K562 (cell line): ENCODE measurements around the gene TUSC1. TPM values are rescaled to one million over a fixed set of nuclear protein-coding genes. Genes with fewer than 3 reads are reported as not detected.

ENCODE experiments used
- CHD4 ChIP-seq: fragments of 200-600 bp; sonication (generic); IDR thresholded peaks from 3 replicates; pipeline ENCODE4 v1.6.1; 2012; ENCODE audit warnings: low read depth, mild to moderate bottlenecking, mixed read lengths, low read length, inconsistent platforms; ENCODE audit not compliant: insufficient read depth, insufficient replicate concordance, poor library complexity, severe bottlenecking
- ETS1 ChIP-seq: conservative IDR thresholded peaks from 2 replicates; pipeline ENCODE4 v1.6.1; 2011; ENCODE audit warnings: low read depth, mild to moderate bottlenecking, low read length; ENCODE audit not compliant: control insufficient read depth
- FOXK1 ChIP-seq: sonication (generic); formaldehyde crosslinking; IDR thresholded peaks from 2 replicates; pipeline ENCODE4 v1.8.0; 2022; ENCODE audit warnings: missing genetic modification reagents, mild to moderate bottlenecking, borderline replicate concordance
- HNRNPK ChIP-seq: fragments of 200-400 bp; formaldehyde crosslinking; IDR thresholded peaks from one replicate; pipeline ENCODE4 v1.6.1; 2018; ENCODE audit warnings: mild to moderate bottlenecking, low read depth, low read length; ENCODE audit not compliant: poor library complexity, severe bottlenecking
- MTF1 ChIP-seq: fragments of 250-450 bp; sonication (Bioruptor Pico); IDR thresholded peaks from 2 replicates; pipeline ENCODE4 v1.9.0; 2021; ENCODE audit warnings: moderate library complexity, mild to moderate bottlenecking, inconsistent platforms, borderline replicate concordance
- NRF1 ChIP-seq, 2 experiments: fragments of 450-650 bp; IDR thresholded peaks in 1 of 2; conservative IDR thresholded peaks in 1 of 2; 2 replicates each; pipeline ENCODE4 v1.6.1; 2014; ENCODE audit warnings: mild to moderate bottlenecking in 2 of 2
- POLR2G ChIP-seq: fragments of 200-400 bp; formaldehyde crosslinking; IDR thresholded peaks from 2 replicates; pipeline ENCODE4 v1.6.1; 2017; ENCODE audit warnings: low read depth, mild to moderate bottlenecking, antibody characterized with exemption, low read length, moderate library complexity
- RAD51 ChIP-seq: fragments of 450-650 bp; IDR thresholded peaks from 2 replicates; pipeline ENCODE4 v1.7.1; 2016; ENCODE audit warnings: low read depth, mild to moderate bottlenecking, borderline replicate concordance
- U2AF1 ChIP-seq: fragments of 200-400 bp; formaldehyde crosslinking; optimal IDR thresholded peaks from 2 replicates; pipeline ENCODE3; 2017; ENCODE audit warnings: mild to moderate bottlenecking, low read depth, low read length, moderate library complexity
- VEZF1 ChIP-seq: fragments of 200-800 bp; sonication (Bioruptor generic); IDR thresholded peaks from 2 replicates; pipeline ENCODE4 v1.6.1; 2017; ENCODE audit warnings: missing genetic modification characterization, missing compliant biosample characterization
- ZNF280A ChIP-seq: fragments of 450-650 bp; IDR thresholded peaks from 2 replicates; pipeline ENCODE4 v1.6.1; 2018; ENCODE audit warnings: mild to moderate bottlenecking, low read depth; ENCODE audit not compliant: partially characterized antibody
- ZNF316 ChIP-seq: fragments of 450-650 bp; IDR thresholded peaks from 2 replicates; pipeline ENCODE4 v1.6.1; 2016
- ZNF408 ChIP-seq: fragments of 250-450 bp; sonication (Bioruptor Pico); IDR thresholded peaks from 2 replicates; pipeline ENCODE4 v1.4.0; 2020; ENCODE audit warnings: low read depth, mild to moderate bottlenecking, moderate library complexity
- polyA plus RNA-seq, 8 experiments: library from polyadenylated mRNA; depleted of rRNA in 4 of 8; stranded (reverse) in 5 of 8; unstranded in 3 of 8; fragments of >200 nt; fragmentation: Nextera tagmentation in 2 of 8; fragmentation: Illumina TruSeq in 1 of 8; extraction: Ambion mirVana in 2 of 8; extraction: Trizol in 1 of 8; gene quantifications; 2 replicates each; pipeline versions ENCODE4 v1.2.1 to v1.2.3, GENCODE V29; 2011 to 2014; ENCODE audit warnings: inconsistent platforms in 1 of 8, missing spikeins in 1 of 8
- total RNA-seq, 7 experiments: library from RNA; depleted of rRNA in 6 of 7; stranded (reverse); fragments of >200 nt in 6 of 7; fragmentation: Illumina TruSeq in 2 of 7; extraction: Trizol in 2 of 7; gene quantifications; 2 replicates each; pipeline versions ENCODE4 v1.2.1 to v1.2.3, GENCODE V29; 2011 to 2021; ENCODE audit warnings: low replicate concordance in 1 of 7

Gene TUSC1
- total and polyA plus RNA-seq, 9 of the 15 experiments (the other 6 are each of a cell fraction or from before 2014, with no cell fraction given) = not detected

- no peak for TF ChIP-seq ZNF280A
- no peak for TF ChIP-seq HNRNPK
- TF ChIP-seq RAD51 = no peak
- TF ChIP-seq ETS1 = no peak
- no peak for TF ChIP-seq NRF1 (conservative IDR thresholded peaks at IDR 0.05 in 1 of 2, IDR thresholded peaks at IDR 0.05 in 1 of 2)
- TF ChIP-seq FOXK1 (CRISPR knock-in tag) = no peak
- no peak for TF ChIP-seq ZNF408 (CRISPR knock-in tag)
- no peak for TF ChIP-seq VEZF1 (CRISPR knock-in tag)
- TF ChIP-seq ZNF316 = no peak
- TF ChIP-seq POLR2G = no peak
- no peak for TF ChIP-seq CHD4
- TF ChIP-seq MTF1 (CRISPR knock-in tag) = no peak
- no peak for TF ChIP-seq U2AF1
These were observed 38.1 kb upstream of the TUSC1 start (continued) for GRCh38 chr9:25716220-25716872.
